SK-N-MC (cell line): ENCODE data around the gene IQCM.
A peak's percentile ranks its signal among the peaks of the same experiment; 100 is the strongest.
"Not testable (repeated sequence)": the region's sequence is repeated elsewhere in the genome, so short reads cannot be mapped to it uniquely, and the experiment has no call there.

Source experiments
- DNase-seq: peaks from one replicate; pipeline ENCODE4 v3.0.0-alpha.2; 2011; ENCODE audit warnings: low read depth, low spot score
- H3K27ac ChIP-seq: fragments of 200-600 bp; sonication (generic); 2 replicates; pipeline ENCODE4 v1.5.1; 2016; ENCODE audit warnings: mixed run types
- H3K36me3 ChIP-seq: fragments of 200-600 bp; sonication (generic); 2 replicates; pipeline ENCODE4 v1.6.1; 2017; ENCODE audit warnings: antibody characterized with exemption, low read length, mixed read lengths; ENCODE audit not compliant: insufficient read depth
- H3K4me3 ChIP-seq: fragments of 200-600 bp; sonication (generic); 2 replicates; pipeline ENCODE4 v1.5.1; 2016
- H3K9ac ChIP-seq: fragments of 200-600 bp; sonication (generic); 2 replicates; pipeline ENCODE4 v1.8.0; 2017; ENCODE audit warnings: mixed run types, mixed read lengths; ENCODE audit not compliant: insufficient read length
- H3K9me3 ChIP-seq: fragments of 200-600 bp; sonication (generic); 2 replicates; pipeline ENCODE4 v1.6.1; 2017; ENCODE audit warnings: low read depth, mild to moderate bottlenecking, antibody characterized with exemption, low read length, moderate library complexity, mixed read lengths
- EZH2 ChIP-seq: fragments of 200-600 bp; sonication (generic); IDR thresholded peaks from one replicate; pipeline ENCODE4 v1.6.1; 2017; ENCODE audit warnings: antibody characterized with exemption
- FOXP2 ChIP-seq: optimal IDR thresholded peaks from 2 replicates; pipeline ENCODE3; 2011; ENCODE audit warnings: mild to moderate bottlenecking, moderate library complexity; ENCODE audit not compliant: insufficient read depth; ENCODE audit errors: extremely low read length, control extremely low read depth
- POLR2AphosphoS5 ChIP-seq: IDR thresholded peaks from 2 replicates; pipeline ENCODE4 v1.6.1; 2012; ENCODE audit warnings: mild to moderate bottlenecking, low read depth, low read length, borderline replicate concordance

IQCM gene

DNA sequence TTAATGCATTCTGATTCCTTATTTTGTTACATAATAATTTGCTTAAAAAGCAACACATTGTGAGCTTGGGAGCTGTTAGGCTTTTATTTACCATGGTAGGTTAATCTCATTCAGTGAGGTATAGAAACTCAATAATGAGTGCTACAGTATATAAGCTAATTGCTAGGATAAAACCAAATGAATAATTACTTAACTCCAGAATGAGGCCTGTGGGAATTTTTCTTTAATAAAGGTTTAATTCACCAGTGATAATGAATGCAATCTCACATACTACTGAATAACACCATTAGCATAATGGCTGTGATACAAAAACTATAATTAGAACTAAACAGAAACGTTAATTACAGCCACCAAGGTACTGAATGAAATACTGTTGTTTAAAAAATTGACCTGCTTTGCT, 326.3 kb downstream of the IQCM start:
- no peaks in the 10 kb centered on the region for H3K9me3 ChIP-seq

DNA sequence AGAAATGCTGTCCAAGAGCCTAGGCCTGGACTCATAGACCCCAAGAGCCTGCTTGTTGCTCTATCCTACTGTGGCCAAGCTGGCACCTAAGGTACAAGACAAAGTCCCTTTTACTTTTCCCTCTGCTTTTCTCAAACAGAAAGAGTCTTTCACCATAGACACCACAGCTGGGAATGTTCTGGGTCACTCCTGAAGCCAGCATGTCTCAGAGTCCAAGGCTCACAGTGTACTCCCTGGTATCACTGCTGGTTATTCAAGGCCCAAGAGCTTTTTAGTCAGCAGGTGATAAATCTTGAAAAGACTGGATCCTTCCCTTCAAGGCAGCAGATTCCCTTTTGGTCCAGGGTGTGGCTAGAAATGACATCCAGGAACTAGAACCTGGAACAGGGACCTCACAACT, 328.8 kb downstream of the IQCM start:
- no peak overlapping the region for H3K27ac ChIP-seq
- no peak for DNase-seq
- no peaks in the 10 kb centered on the region for H3K9me3 ChIP-seq
- no peak overlapping the region for H3K4me3 ChIP-seq
- no peak for TF ChIP-seq FOXP2
- TF ChIP-seq EZH2, result no peak
- no peak for TF ChIP-seq POLR2AphosphoS5
- H3K36me3 ChIP-seq, result no peaks in the 10 kb centered on the region
- H3K9ac ChIP-seq, result no peak overlapping the region

More for the DNA sequence above, 326.3 kb downstream of the IQCM start:
- Histone ChIP-seq H3K9ac (no peak overlapping the region), H3K36me3 (no peaks in the 10 kb centered on the region), H3K27ac (no peak overlapping the region), H3K4me3 (no peak overlapping the region)
- DNase-seq, result no peak
- TF ChIP-seq FOXP2 (no peak), EZH2 (no peak), POLR2AphosphoS5 (no peak)

DNA sequence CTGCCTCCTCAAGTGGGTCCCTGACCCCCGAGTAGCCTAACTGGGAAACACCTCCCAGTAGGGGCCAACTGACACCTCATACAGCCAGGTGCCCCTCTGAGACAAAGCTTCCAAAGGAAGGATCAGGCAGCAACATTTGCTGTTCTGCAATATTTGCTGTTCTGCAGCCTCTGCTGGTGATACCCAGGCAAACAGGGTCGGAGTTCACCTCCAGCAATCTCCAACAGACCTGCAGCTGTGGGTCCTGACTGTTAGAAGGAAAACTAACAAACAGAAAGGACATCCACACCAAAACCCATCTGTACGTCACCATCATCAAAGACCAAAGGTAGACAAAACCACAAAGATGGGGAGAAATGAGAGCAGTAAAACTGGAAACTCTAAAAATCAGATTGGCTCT, 347.0 kb downstream of the IQCM start:
- H3K9me3 ChIP-seq, DNase-seq, H3K27ac ChIP-seq, H3K4me3 ChIP-seq, H3K9ac ChIP-seq, H3K36me3 ChIP-seq: not testable (repeated sequence)

DNA sequence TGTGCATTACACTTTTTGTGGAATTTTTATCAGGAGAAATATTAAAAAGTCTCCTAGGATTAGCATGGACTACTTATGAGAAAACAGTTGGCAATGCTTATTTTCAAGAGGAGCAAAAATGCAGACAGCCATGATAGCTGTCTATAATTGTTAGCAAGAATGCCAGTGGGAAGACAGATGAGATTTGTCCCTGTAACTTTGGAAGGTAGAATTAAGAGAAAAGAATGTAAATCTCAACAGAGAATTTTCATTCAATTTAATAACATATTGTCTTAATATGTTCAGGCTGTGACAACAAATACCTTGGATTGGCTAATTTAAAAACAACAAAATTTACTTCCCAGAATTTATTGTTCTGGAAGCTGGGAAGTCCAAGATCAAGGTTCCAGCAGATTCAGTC, 349.2 kb downstream of the IQCM start:
- H3K27ac ChIP-seq, result no peak overlapping the region
- no peak for TF ChIP-seq POLR2AphosphoS5
- no peak for TF ChIP-seq FOXP2
- TF ChIP-seq EZH2, result no peak
- DNase-seq, result no peak

DNA sequence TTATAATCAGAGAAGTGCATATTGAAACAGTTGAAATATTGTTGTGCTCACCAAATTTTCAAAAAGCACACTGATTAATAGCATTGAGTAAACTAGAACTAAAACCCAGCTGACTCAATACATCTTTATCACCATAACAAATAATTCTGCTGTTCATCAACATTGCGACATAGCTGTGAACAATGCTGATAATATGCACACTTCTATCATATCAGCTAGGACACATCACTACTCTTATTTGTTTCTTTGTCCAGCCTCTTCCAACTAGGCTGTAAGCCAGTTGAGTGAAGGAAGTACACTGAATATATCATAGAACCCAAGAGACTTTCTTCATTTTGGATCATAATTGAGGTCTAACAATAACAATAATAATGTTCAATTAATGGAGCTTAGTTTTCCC, 349.7 kb downstream of the IQCM start:
- DNase-seq, result no peak
- Histone ChIP-seq H3K9ac (no peak overlapping the region), H3K4me3 (no peak overlapping the region), H3K9me3 (no peaks in the 10 kb centered on the region), H3K36me3 (no peaks in the 10 kb centered on the region), H3K27ac (no peak overlapping the region)
- TF ChIP-seq EZH2, result no peak
- no peak for TF ChIP-seq POLR2AphosphoS5
- no peak for TF ChIP-seq FOXP2

More for the DNA sequence above, 349.2 kb downstream of the IQCM start:
- Histone ChIP-seq H3K9me3 (no peaks in the 10 kb centered on the region), H3K36me3 (no peaks in the 10 kb centered on the region), H3K4me3 (no peak overlapping the region), H3K9ac (no peak overlapping the region)

DNA sequence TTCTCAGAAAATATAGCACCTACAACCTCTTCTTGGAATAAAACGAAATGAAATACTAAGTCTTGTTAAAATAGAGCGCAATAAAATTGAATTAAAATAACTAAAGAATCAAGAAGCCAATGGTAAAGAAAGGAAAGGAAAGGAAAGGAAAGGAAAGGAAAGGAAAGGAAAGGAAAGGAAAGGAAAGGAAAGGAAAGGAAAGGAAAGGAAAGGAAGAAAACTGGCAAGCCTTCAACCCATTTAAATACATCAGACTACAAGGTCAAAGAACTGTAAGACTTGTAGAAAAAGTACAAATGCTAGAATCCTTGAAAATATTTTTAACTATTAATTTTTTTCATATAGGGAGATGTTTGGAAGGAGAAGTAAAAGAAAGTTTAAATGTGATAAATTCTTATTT, 372.1 kb downstream of the IQCM start:
- H3K9me3 ChIP-seq, result no peaks in the 10 kb centered on the region
- no peak overlapping the region for H3K27ac ChIP-seq
- TF ChIP-seq FOXP2 (no peak), POLR2AphosphoS5 (no peak), EZH2 (no peak)

DNA sequence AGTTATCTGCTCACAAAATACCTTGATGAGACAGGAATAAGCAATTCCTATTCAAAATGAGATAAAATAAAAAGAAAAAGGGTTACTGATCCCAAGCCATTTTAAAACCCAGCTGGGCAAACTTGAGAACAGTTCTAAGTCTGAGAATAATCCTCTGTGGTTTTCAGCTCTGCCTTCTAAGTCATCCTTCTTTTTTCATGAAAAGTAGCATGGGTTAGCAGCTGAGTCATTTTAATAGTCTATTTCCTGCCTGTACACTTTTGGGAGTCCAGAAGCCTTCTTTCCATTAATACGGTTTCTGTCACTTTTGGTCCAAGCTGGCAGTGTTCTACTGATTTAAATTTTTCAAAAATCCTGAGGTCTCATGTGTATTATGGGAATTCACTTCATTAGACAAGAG, 374.3 kb downstream of the IQCM start:
- Histone ChIP-seq H3K36me3 (no peaks in the 10 kb centered on the region), H3K27ac (no peak overlapping the region), H3K4me3 (no peak overlapping the region), H3K9ac (no peak overlapping the region), H3K9me3 (no peaks in the 10 kb centered on the region)
- TF ChIP-seq FOXP2 (no peak), POLR2AphosphoS5 (no peak), EZH2 (no peak)
- peak; percentile 30 for DNase-seq

More for the DNA sequence above, 372.1 kb downstream of the IQCM start:
- H3K4me3 ChIP-seq, result no peak overlapping the region
- H3K9ac ChIP-seq, result no peak overlapping the region
- no peak for DNase-seq
- H3K36me3 ChIP-seq, result no peaks in the 10 kb centered on the region

DNA sequence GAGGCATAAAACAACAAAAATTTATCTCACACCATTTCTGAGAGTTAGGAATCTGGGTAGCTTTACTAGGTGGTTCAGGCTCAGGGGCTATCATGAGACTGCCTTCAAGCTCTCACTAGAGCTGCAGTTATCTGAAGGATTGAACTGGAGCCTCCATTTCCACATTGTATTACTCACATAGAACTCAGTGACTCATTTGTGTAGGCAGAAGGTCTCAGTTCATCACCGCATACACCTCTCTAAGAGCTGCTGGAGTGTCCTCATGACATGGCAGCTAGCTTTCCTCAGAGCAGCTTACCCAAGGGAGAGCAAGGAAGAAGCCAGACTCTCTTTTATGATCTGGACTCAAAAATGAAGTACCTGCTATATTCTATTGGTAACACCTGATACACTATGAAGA, 389.2 kb downstream of the IQCM start:
- Histone ChIP-seq H3K9ac (no peak overlapping the region), H3K4me3 (no peak overlapping the region), H3K9me3 (peaks cover 3% of the 10 kb centered on the region; the same call in 1 of the 2 replicates), H3K36me3 (no peaks in the 10 kb centered on the region), H3K27ac (no peak overlapping the region)
- TF ChIP-seq EZH2 (no peak), POLR2AphosphoS5 (no peak), FOXP2 (no peak)
- DNase-seq, result no peak

DNA sequence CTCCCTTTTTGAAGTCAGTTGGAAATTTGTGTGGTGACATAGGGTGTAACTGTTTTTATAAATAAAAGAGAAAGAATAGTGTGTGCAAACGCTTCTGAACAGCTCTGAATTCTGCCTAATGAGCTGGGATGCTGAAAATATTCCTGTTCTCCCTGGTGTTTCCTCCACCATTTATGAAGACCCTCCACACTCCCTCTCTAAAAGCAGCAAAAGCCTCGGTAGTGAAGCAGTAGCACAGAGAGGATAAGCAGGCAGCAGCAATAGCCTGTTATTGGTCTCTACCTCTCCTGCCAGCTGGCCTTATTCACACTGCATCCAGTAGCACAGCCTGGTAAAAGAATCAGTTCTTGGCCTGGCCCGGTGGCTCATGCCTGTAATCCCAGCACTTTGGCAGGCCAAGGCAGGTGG, 406.1 kb downstream of the IQCM start:
- H3K4me3 ChIP-seq, result no peak overlapping the region
- TF ChIP-seq EZH2 (no peak), FOXP2 (no peak), POLR2AphosphoS5 (no peak)
- H3K27ac ChIP-seq, result no peak overlapping the region
- no peaks in the 10 kb centered on the region for H3K36me3 ChIP-seq
- DNase-seq, result no peak
- no peaks in the 10 kb centered on the region for H3K9me3 ChIP-seq
- no peak overlapping the region for H3K9ac ChIP-seq
